Aorta (tissue), 5 donors: ENCODE results near the gene MYCBP2. TPM values are rescaled to one million over a fixed set of nuclear protein-coding genes. Genes with fewer than 3 reads are reported as not detected.

ENCODE experiments used
- ATAC-seq: fragments of 200-7000 bp; cut with Tn5 transposase; one replicate; pipeline ENCODE4 v1.9.1; 2022; ENCODE audit warnings: moderate library complexity; ENCODE audit not compliant: low FRiP score
- DNase-seq, 2 donors: peaks; one replicate each; pipeline ENCODE4 v3.0.0-alpha.2; 2020
- H3K27ac ChIP-seq, 2 donors: one replicate each; pipeline ENCODE4 v1.5.1; 2013; ENCODE audit warnings: low read length in 2 of 2, mild to moderate bottlenecking in 2 of 2, moderate library complexity in 2 of 2, control low read depth in 1 of 2, inconsistent platforms in 1 of 2, low read depth in 1 of 2
- H3K27me3 ChIP-seq, 2 donors: one replicate each; pipeline ENCODE4 v1.6.1; 2013; ENCODE audit warnings: control low read depth in 1 of 2, low read length in 1 of 2, mild to moderate bottlenecking in 1 of 2, moderate library complexity in 1 of 2; ENCODE audit not compliant: insufficient read depth in 2 of 2, control insufficient read depth in 1 of 2
- H3K36me3 ChIP-seq, 2 donors: one replicate each; pipeline ENCODE4 v1.6.1; 2013; ENCODE audit warnings: control low read depth in 1 of 2, low read length in 1 of 2, mild to moderate bottlenecking in 1 of 2; ENCODE audit not compliant: insufficient read depth in 2 of 2, control insufficient read depth in 1 of 2
- H3K4me1 ChIP-seq, 2 donors: one replicate each; pipeline ENCODE4 v1.6.1; 2013; ENCODE audit warnings: low read length in 2 of 2, control low read depth in 1 of 2, mild to moderate bottlenecking in 1 of 2, moderate library complexity in 1 of 2; ENCODE audit not compliant: insufficient read depth in 2 of 2, control insufficient read depth in 1 of 2
- H3K4me3 ChIP-seq, 2 donors: one replicate each; pipeline ENCODE4 v1.5.1; 2013; ENCODE audit warnings: low read length in 2 of 2, control low read depth in 1 of 2, mild to moderate bottlenecking in 1 of 2
- H3K9me3 ChIP-seq: one replicate; pipeline ENCODE4 v1.6.1; 2013; ENCODE audit warnings: mild to moderate bottlenecking, low read length; ENCODE audit not compliant: control insufficient read depth
- WGBS, 2 donors: extraction: QIAGEN DNeasy Blood & Tissue Kit; methylation state at CpG; one replicate each; pipeline ENCODE4 v1.1.7; 2013; 5-methylcytosine and 5-hydroxymethylcytosine counted together
- intact Hi-C, 2 donors: fragments of 100-400 bp; cut with DNase I; formaldehyde crosslinking; loops; one replicate each; pipeline versions ENCODE4 v1.14.2 to v1.15.0; 2022
- polyA plus RNA-seq, 2 donors: library from polyadenylated mRNA; stranded (reverse); fragments of 200-250 nt; gene quantifications; one replicate each; pipeline ENCODE4 v1.2.3, GENCODE V29; 2013
- total RNA-seq, 2 donors: library from RNA; stranded (reverse); fragmentation: NEBNext Ultra II Directional; extraction: Animal tissue kit (Norgen Biotek cat#: 25700); gene quantifications; one replicate each; pipeline ENCODE4 v1.2.1, GENCODE V29; 2021
- donor health status: healthy with polysubstance abuse.
- donor health status: Bipolar disorder and iron deficiency.
- donor health status: DM: no; HTN: no; CAD: no.
- donor health status: DM: no; HTN: no; CAD: no.
- donor health status: DM: yes; HTN: yes; CAD: no.

Gene MYCBP2
- total and polyA plus RNA-seq, 4 donors = 8.1 to 166 (median 96.1) TPM

DNA sequence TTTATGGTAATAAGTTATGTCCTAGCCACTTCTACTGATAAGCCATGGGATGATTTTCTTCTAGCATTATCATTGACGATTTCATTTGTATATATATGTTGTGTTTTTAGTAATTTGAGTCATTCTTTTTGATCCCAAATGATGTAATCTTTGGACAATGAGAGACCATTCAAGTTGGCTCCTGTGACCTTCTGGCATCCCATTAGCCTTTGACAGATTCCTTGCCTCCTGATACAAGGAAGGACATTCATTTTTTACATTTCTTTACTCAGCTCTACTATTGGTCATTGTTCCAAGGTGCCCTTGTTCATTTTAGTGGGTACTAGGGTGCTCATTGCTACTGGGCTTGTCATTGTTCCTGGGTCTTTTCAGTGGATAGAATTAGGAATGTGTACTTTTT, 35.3 kb upstream of the MYCBP2 start:
- Histone ChIP-seq H3K4me3 (no peak overlapping the region), H3K36me3 (no peaks in the 10 kb centered on the region), H3K4me1 (no peaks in the 10 kb centered on the region), H3K9me3 (peaks cover 1% of the 10 kb centered on the region), H3K27ac (no peak overlapping the region), H3K27me3 (no peaks in the 10 kb centered on the region)
- intact Hi-C loops = no loop called here
- 39 to 48% methylated on average over 1 of the region's 1 CpG for WGBS, 2 donors
- no peak for DNase-seq
- no peak for ATAC-seq

DNA sequence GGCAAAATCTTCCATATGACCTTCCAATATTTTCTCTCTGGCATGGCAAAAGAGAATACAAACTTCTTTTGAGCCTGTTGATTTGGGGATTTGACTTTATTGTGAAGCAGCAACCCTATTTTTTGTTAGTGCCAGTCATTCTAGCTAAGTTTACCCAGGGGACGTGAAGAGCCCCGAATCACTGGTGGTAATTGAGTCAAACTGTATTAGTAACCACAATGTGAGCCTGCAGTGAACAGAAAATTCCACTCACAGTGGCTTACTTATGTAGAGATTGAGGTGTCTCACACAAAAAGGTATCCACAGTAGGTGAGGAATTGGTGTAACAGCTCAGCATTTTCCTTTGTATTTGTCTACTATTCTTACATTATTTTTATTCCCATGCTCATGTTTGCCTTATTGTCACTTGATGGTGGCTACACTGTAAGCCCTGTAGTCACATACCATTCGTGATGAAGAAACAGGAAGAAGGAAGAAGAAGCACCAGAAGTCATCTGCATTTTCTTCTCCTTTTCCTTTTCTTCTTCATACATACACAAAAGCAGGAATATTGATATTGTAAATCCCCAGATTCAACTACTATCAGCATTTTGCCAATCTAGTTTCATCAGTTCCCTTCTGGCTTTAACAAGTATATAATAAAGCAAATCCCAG, 33.3 kb upstream of the MYCBP2 start:
- peaks cover 1% of the 10 kb centered on the region for H3K9me3 ChIP-seq
- no peak overlapping the region for H3K27ac ChIP-seq
- no peaks in the 10 kb centered on the region for H3K27me3 ChIP-seq
- no peak overlapping the region for H3K4me3 ChIP-seq
- ATAC-seq = no peak
- no peaks in the 10 kb centered on the region for H3K36me3 ChIP-seq
- 76 to 77% methylated on average over 3 of the region's 3 CpGs for WGBS, 2 donors
- intact Hi-C loops = no loop called here
- no peaks in the 10 kb centered on the region for H3K4me1 ChIP-seq
- DNase-seq = no peak

DNA sequence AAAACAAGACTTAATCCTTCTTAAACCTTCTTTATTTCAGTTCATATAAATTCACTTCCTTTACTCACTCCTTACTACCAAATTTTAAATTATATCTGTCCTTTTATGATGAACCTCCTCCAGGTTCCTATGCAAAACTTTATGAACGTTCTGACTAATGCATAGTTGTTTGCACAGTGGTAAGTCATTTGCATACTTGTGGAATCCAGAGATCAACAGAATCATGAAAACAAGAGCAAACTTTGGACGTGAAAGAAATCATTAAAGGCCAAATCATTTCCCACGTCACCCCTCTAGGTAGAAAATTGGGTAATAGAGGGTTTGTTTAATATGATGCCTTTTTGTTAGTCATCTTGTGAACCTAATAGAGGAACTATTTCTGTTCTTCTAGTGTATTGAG, 32.3 kb upstream of the MYCBP2 start:
- Histone ChIP-seq H3K27ac (no peak overlapping the region), H3K9me3 (peaks cover 1% of the 10 kb centered on the region), H3K4me1 (no peaks in the 10 kb centered on the region), H3K27me3 (no peaks in the 10 kb centered on the region), H3K4me3 (no peak overlapping the region), H3K36me3 (no peaks in the 10 kb centered on the region)
- WGBS, 2 donors = 70 to 83% methylated on average over 3 of the region's 3 CpGs
- intact Hi-C loops = no loop called here
- no peak for DNase-seq
- no peak for ATAC-seq

DNA sequence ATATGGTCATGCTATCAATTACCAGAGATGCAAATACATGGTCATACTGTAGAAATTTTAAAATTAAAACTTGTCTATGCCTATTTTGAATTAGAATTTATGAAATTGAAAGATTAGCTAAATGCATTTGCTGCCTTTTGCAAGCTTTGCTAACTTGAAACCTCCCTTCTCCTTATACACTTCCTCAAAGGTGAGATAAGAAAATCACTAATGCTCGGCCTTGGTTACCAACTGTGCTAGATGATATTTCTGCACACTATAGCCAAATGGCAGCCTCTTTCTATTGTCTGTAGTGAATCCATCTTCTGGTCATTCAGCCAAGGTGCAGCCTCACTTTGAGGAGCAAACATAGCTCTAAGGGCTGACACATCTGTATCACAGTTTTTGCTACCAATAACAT, 31.1 kb upstream of the MYCBP2 start:
- H3K27me3 ChIP-seq = no peaks in the 10 kb centered on the region

DNA sequence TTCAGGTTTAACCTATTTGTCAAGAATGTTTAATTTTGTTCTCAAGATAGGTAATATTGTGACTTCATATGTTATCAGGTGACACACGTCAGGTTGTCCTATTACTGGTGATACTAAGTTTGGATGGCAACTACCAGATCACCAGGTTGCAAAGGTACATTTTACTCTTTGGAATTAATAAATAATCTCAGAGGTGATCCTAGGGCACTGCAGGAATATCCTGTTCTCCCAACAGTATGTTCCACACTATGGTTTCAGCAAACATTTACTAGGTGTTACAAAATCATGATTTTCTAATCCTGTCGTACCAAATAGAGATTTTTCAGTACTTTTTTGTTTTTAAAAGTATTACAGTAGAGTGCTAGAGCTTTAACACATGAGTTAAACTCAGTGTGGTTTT, 29.3 kb upstream of the MYCBP2 start:
- no peaks in the 10 kb centered on the region for H3K4me1 ChIP-seq
- H3K27me3 ChIP-seq = no peaks in the 10 kb centered on the region
- no peaks in the 10 kb centered on the region for H3K9me3 ChIP-seq
- no peaks in the 10 kb centered on the region for H3K36me3 ChIP-seq
- intact Hi-C loops = no loop called here
- H3K27ac ChIP-seq = no peak overlapping the region
- no peak for ATAC-seq
- H3K4me3 ChIP-seq = no peak overlapping the region
- DNase-seq = no peak
- WGBS, 2 donors = 82 to 86% methylated on average over 2 of the region's 2 CpGs

More for the DNA sequence above, 31.1 kb upstream of the MYCBP2 start:
- Histone ChIP-seq H3K36me3 (no peaks in the 10 kb centered on the region), H3K9me3 (no peaks in the 10 kb centered on the region), H3K4me1 (no peaks in the 10 kb centered on the region), H3K4me3 (no peak overlapping the region), H3K27ac (no peak overlapping the region)
- ATAC-seq = no peak
- 51 to 61% methylated on average over 1 of the region's 1 CpG for WGBS, 2 donors
- intact Hi-C loops = no loop called here
- DNase-seq = no peak

DNA sequence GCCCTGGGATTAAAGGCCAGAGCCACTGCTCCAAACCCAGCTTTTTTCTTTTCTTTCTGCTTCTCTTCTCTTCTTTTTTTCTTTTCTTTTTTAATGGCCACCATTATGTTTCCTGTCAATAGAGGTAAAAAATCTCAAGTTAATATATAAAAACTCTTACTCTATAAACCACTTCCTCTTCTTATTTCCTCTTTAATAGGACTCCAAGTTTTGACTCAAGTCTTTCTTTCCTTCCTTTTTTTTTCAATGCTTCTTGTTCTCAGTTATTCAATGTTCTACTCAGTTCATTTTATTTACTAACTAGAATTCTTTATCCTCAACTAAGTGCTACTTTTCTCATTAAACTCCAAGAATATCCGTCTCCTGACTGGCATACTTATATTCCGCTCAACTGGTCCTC, 27.1 kb upstream of the MYCBP2 start:
- Histone ChIP-seq H3K4me1 (no peaks in the 10 kb centered on the region), H3K9me3 (no peaks in the 10 kb centered on the region), H3K27me3 (no peaks in the 10 kb centered on the region), H3K4me3 (no peak overlapping the region), H3K27ac (no peak overlapping the region), H3K36me3 (no peaks in the 10 kb centered on the region)
- DNase-seq (no peak), ATAC-seq (no peak)
- intact Hi-C loops = no loop called here
- 88 to 90% methylated on average over 2 of the region's 2 CpGs for WGBS, 2 donors

DNA sequence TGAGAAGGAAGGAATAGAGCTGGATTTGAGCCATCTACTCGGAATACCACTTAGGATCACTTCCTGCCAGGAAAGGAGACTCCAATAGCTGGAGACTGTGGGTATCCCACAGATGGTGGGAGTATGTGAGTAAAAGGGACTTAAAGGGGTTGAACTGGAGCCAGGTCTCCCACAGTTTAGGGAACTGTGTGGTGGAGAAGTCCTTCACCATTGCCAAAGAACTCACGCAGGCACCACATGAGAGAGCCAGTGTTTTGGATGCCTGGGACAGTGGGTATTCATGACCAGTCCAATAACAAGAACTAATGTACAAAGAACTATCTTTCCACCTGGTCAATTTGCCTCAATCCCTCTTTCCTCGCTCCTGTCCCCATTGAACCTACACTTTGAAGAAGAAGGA, 24.4 kb upstream of the MYCBP2 start:
- no peaks in the 10 kb centered on the region for H3K4me1 ChIP-seq
- intact Hi-C loops = no loop called here

DNA sequence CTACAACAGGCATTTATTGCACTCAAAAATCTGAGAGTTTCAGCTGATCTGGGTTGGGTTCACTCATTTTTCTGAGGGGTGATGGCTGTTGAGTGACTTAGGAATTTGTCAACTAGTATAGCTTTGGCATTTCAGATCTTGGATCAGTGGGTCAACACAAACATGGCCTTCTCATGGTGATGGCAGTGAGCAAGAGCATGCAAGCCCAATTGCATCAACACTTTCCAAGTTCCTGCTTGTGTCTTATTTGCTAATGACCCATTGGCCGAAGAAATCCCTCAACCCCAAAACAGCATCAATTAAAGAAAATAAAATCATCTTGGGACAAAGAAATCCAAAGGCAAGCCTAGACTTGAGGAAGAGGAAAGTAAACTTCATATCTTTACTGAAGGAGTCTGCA, 23.9 kb upstream of the MYCBP2 start:
- WGBS, 2 donors = 87 to 93% methylated on average over 1 of the region's 1 CpG
- H3K9me3 ChIP-seq = no peaks in the 10 kb centered on the region
- no peaks in the 10 kb centered on the region for H3K27me3 ChIP-seq
- ATAC-seq (no peak), DNase-seq (no peak)
- H3K36me3 ChIP-seq = no peaks in the 10 kb centered on the region
- H3K27ac ChIP-seq = no peak overlapping the region
- intact Hi-C loops = no loop called here
- H3K4me3 ChIP-seq = no peak overlapping the region
- no peaks in the 10 kb centered on the region for H3K4me1 ChIP-seq

More for the DNA sequence above, 24.4 kb upstream of the MYCBP2 start:
- H3K9me3 ChIP-seq = no peaks in the 10 kb centered on the region
- WGBS, 2 donors = 67 to 73% methylated on average over 3 of the region's 3 CpGs
- ATAC-seq (no peak), DNase-seq (no peak)
- H3K36me3 ChIP-seq = no peaks in the 10 kb centered on the region
- no peak overlapping the region for H3K27ac ChIP-seq
- H3K27me3 ChIP-seq = no peaks in the 10 kb centered on the region
- no peak overlapping the region for H3K4me3 ChIP-seq

DNA sequence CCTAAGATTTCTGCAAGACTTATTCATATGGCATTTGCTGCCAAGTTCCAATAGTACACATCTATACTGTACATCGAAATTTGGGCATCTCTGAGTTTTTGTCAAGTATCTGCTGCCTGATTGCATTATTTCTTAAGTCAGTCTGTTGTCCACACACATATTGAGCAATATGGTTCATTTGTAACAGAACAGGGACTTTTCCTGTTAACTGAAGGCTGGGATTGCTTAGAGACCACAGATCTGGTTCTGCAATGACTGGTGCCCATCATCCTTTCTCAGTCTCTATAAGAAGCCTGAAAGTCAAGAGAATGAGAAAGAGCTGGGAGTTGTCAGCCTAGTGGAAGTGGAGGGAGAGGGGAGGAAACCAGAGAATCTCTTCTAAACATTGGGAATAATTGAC, 22.5 kb upstream of the MYCBP2 start:
- no peak overlapping the region for H3K4me3 ChIP-seq
- no peak overlapping the region for H3K27ac ChIP-seq
- intact Hi-C loops = no loop called here
- H3K36me3 ChIP-seq = no peaks in the 10 kb centered on the region
- H3K27me3 ChIP-seq = no peaks in the 10 kb centered on the region
- no peak for DNase-seq
- H3K4me1 ChIP-seq = no peaks in the 10 kb centered on the region
- H3K9me3 ChIP-seq = no peaks in the 10 kb centered on the region
- ATAC-seq = no peak
- 80 to 82% methylated on average over 1 of the region's 1 CpG for WGBS, 2 donors
